ENCODE measurements around the gene TTLL6.

The TTLL6 gene

GRCh38 chr17:48735062-48735351, 82.0 kb downstream of the TTLL6 start:
- no peak for DNase-seq

DNA sequence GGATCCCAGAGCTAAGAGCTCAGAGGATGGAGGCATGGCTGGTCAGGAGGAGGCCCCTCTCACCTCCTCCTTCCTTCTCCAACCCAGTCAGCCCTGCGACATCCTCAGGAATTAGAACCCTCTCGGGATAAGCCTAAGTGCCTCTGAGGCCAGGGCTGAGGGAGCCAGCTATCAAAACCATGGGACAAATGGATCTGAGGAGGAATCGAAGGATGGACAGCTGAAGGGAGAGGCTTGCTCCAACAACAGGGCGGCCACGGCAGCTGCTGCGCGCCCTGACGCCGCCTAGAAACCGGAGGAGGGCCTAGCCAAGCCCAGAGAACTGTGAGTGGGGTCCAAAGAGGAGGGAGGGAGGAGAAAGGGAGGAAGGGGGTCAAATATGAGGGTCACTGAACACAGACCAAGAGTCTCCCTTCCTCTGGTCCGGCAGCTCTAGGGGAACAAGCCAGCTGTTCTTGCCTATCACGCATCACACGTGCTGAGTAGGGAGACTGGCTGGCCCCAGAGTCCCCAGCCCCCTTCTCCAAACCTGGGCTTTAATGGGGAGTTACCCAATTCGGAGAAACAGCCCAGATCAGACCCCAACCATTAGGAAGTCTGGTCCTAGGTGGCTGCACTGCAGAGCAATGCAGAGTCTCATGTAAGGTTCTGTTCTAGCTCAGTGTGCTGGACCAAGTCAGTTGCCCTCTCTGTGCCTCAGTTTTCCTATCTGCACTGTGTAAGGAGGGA, 82.5 kb downstream of the TTLL6 start:
- no peak for DNase-seq

GRCh38 chr17:48733632-48734328, 83.2 kb downstream of the TTLL6 start:
- DNase-seq, result peak; percentile 81

- peak; percentile 73 for DNase-seq
Measured at GRCh38 chr17:48732688-48733629, 84.1 kb downstream of the TTLL6 start.

DNA sequence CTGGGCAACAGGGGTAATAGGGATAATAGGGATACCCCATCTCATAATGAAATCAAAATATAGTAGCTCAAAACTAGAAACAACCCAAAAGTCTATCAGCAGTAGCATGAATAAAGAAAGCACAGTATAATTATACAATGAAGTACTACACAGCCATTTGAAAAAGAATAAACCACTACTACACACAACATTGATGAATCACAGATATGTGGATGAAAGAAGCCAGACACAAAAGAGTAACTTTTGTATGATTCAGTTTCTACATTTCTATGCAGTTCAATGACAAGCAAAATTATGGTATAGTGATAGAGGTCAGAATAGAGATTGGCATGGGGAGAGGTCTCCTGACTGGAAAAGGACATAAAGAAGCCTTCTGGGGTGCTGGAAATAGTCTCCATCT, 85.7 kb downstream of the TTLL6 start:
- no peak for DNase-seq

- no peak for DNase-seq
Measured at GRCh38 chr17:48730240-48730550, 86.8 kb downstream of the TTLL6 start.

GRCh38 chr17:48729335-48730239, 87.4 kb downstream of the TTLL6 start:
- DNase-seq, result peak; percentile 70

GRCh38 chr17:48728232-48729231, 88.5 kb downstream of the TTLL6 start, which contains the start of gene HOXB13:
Gene HOXB13 (minus strand): TSS chr17:48728750. CDS start chr17:48728593, 157 bp downstream.
- peak; percentile 93 for DNase-seq

DNA sequence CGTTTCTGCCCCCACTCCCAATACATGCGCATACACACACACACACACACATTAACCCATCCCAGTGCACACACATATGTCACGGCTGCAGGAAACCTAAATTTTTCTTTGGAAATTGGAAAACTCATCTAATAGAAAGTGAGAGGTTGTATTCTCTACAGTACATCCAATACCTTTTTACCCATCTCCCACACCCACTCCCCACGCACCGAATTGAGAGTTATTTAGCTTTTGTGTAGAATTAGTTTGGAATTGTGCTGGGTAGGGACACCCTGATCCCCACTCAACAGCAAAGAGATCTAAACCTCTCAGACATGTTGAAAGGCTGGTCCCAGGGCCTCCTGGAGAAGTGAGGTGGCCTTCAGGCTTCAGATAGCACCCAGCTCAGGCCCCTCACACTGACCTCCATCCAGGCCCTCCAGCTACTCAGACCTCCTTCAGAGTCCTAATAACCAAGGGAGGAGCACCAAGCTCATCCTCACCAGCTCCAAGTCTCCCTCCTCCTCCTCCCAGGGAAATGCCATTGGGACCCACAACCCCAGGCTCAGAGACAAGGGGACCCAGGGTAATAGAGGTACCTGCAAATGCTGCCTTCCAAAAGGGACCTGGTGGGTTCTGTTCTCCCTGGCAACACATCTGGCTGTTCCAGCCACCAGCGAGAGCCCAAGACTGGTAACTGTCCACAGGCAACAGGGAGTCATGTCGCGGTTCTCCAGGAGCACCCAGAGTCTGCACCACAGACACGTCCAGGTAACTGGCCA, 89.4 kb downstream of the TTLL6 start:
- no peak for DNase-seq

GRCh38 chr17:48726916-48727286, 90.1 kb downstream of the TTLL6 start:
- peak; percentile 63 for DNase-seq

GRCh38 chr17:48726114-48726915, 90.7 kb downstream of the TTLL6 start:
- no peak for DNase-seq

DNA sequence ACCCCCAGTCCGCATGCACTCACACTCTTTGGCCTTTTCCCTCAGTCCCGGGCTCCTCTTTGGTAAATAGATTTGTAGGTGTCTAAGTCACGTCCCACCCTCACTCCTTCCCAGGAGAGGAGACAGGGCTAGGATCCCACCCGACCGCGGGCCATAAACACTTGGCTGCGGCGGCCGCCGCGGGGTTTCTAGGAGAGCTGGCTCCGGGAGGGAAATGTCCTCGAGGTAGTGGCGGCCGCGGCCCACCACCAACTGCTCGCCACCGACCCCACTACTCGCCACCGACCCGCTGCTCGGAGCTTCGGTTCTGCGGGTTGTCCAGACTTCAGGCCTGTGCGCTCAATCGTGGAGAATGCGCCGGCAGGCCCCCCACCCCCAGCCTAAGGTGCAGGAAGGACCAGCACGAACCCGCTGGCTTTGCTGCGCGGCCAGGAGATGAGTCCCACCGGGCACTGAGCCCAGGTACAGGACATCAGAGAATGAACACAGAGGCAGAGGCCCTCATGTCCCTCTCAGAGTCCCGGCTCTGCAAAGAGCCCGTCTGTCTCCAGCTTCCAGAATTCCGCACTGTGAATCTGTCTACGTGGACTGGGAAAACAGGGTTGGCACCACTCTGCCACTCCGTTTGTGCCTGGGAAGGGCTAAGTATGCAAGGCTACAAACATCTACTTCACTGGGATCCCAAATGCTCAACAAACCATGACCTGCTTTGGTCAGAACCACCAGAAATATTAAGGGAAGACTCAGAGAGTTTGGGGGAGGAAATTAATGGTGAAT, 91.6 kb downstream of the TTLL6 start:
- no peak for DNase-seq

DNA sequence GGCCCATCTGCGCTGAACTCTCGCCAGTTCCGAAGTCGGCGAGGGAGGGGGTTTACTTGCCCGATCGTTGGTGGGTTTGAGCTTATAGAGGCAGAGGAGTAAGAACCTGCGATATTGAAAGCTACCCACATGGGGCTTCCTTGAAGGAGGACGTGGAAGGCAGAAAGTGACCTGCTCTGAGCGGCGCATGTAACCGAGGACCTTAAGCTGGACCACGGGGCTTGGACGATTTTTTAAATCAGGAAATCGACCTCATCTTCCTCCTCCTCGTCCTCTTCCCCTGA, 92.1 kb downstream of the TTLL6 start:
- no peak for DNase-seq

DNA sequence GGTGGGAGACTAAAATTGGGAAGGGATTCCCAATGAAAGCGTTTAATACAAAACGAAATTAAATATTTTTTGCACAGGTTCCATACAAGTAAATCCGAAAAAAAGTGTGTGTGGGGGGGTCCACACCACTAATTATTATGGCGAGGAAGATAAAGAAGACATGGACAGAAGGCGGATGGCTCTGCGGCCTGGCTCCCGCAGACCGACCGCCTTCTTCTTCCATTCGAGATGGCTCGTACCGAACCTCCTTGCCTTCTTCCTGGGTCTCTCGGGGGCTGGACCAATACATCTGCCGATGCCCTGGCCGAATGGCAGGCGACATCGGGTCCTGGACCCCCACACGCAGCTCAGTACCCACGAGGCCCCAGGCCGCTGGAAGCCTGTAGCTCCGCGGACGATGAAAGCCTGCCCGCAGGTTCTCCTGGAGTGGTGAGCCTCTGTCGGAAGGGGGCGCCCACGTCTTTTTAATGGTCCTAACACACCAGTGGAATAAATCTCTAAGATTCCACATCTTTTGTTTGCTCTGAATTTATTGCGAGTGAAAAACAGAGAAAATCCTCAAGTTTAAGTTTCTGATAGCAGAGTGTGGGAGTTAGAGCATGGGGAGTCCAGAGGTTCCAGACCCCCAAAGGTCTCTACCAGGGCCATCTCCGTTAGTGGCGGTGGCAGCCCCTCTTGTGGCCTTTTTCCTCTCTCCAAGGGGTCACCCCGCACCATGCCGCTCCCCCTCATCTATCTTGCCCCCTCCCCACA, 92.6 kb downstream of the TTLL6 start:
- peak; percentile 93 for DNase-seq

- peak; percentile 76 for DNase-seq
Measured at GRCh38 chr17:48723423-48724250, 93.4 kb downstream of the TTLL6 start.

DNA sequence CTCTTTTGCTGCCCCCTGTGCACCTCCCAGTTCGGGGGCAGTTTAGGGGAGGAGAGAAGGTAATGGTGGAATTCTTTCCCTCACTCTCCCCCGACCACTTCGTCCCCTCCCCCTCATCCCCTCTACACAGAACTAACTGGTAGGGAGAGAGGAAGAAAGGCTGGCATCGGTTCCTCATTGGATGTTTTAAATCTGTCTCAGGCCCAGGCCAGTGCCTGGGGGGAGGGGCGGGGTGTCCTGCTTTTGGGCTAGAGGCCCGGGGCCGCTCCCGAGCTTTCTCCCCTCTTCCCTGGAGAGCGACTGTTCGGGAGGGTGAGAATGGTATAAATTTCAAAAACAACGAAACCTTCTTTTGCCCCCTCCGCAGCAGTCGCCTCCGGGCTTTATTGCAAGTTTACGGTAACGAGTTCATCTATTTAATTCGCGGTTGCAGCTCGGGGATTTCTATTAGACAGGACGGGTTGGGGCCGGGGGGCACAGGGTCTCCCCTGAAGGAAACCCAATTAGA, 94.1 kb downstream of the TTLL6 start, which contains the start of gene PRAC2:
Gene PRAC2 (plus strand): TSS at position 271 of the 508 bp plus-strand sequence. CDS start 1,226 bp downstream, outside the sequence.
- peak; percentile 82 for DNase-seq

Measured in islet precursor cell (in vitro differentiated cells).